NCI-H146 treated with DMSO at 0.1 percent for 48 hours (cell line): ENCODE measurements around the gene SLC38A11.

Experiments
- DNase-seq: peaks from one replicate; lab custom pipeline; 2025; ENCODE audit not compliant: unreplicated experiment; lab: John Stamatoyannopoulos, UW

SLC38A11 gene

DNA sequence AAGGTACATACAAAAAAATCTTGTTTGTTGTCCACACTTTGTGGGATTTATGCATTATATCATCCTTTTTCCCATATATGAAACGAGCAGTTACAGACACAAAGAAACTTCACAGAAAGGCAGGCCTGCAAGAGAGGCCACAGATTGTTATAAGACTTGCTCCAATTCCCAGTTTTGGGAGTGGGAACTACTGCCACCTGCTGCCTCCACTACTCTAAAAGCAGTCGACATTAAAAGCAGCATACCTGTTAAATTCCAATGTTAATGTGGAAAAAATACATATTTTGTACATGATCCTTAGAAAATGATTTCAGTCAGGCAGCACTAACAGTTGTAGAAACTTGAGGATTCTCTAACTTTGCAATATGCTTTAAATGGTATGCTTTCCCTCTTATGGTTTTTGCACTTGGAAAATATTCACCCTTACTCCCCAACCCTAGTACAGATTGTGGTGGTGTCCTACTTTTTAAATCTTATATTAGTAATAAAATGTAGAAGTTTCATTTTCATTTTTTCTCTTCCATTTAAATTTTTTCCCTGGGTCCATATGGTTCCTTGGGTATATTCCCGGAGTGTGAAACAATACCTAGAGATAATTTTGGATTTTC is 37.9 kb downstream of the SLC38A11 start:
- DNase-seq = peak; percentile 37

DNA sequence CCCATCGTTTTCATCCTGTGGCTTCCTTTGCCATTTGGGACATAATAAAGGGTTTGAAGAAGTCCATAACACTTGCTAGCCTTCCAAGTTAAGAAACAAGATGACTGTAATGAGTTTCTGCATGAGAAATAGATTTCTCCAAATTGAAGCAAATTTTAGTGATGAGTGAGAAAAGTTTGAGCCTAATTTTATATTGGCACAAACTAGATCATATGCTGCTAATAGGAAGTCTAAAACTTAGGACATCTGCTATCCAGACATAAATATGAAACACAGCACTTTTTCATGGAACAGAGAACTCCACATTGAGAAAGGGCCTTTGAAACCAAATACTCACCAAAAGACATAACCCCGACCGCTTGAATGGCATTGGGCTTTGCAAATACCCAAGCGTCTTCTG is 39.8 kb downstream of the SLC38A11 start:
- DNase-seq = no peak

DNA sequence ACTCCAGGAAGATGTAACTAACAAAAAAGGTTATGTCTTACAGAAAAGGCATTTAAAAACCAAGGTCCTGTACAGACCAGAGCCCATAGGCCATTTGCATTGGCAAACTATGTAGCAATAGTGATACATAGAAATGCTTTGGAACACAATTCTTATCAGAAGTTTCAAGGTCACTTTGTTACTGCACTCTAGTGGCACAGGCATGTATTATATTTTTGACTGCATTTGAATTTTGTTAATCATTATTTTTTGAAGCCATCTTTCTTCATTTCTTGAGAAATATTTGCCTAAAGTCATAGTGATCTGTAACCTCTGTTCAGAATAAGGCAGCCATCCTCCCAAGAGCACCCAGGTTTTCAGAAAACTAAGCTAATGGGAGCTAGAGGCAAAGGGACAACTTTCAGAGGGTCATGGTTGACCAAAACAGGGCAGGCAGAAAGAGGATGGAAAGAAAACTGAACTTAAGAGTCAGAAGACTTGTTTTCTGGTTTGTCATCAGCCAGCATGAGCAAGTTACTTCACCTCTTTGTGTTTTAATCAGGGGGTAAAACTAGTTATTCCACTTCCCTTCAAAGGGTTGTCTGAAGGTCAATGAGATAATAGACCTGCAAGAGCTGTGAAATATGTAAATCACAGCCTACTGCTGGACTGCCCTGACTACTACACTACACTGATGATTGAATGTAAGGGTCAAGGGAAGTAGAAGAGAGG is 41.5 kb downstream of the SLC38A11 start:
- no peak for DNase-seq

DNA sequence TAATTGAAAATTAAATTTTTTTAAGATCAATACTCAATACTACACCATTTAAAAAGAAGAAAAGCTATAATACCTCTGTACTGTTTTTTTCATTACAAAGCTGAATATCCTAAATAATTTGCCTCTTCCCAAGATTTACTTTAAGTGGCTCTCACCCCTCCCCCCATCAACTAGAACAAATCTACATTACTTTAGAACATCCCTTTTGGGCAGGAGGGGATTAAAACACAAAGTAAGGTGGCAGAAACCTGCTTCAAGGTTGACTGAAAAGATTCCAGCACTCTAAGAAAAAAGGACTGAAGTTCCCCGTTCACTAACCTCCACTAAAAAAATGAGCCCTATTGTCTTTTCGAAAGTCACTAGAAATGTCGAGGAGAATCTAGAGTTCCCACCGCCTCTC is 42.3 kb downstream of the SLC38A11 start:
- DNase-seq = no peak

DNA sequence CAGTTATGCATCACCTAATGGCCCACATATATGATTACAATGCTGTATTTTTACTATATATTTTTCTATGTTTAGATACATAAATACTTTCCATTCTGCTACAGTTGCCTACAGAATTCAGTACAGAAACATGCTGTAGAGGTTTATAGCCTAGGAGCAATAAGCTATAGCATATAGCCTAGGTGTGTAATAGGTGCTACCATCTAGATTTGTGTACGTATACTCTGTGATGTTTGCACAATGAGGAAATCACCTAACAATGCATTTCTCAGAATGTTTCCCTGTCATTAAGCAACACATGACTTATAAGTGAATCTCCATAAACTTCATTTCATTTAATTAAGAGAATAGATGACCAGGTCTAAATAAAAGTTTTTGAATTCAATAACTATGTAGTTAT is 43.5 kb downstream of the SLC38A11 start:
- DNase-seq = no peak

DNA sequence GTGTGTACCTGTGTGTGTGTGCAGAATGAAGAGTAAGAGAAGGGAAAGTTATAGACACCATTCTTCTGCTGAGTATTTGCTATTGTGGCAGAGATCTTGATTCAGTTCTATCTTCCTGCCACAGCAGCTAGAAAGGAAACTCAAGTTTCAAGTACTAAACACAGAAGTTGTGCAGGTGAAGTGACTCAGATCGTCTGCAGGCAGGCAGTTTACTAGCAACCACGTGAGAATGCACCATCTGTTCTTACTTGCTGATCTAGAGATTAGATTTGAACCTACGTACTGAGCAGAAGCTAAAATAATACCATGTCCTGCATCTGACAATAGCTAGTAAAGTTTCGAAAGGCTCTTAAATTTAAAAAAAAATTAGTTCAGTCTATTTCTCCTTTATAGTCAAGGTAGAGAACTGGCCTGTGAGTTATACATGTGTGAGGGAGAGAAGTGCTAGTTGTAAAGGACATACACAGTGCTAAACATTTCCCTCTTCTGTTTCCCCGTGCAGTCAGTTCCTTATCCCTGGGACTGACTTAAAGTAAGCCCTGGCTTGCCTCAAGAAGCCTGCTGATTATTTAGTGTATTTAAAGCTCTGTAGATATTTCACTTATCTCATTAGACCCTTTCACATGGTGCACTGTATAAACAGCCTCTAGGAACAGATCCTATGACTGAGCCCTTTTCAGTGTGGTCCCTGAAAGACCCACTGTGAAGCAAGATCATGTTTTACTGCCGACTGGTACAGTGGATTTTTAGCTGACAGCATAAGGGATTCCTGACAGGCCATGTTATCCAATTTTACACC is 45.0 kb downstream of the SLC38A11 start:
- no peak for DNase-seq

DNA sequence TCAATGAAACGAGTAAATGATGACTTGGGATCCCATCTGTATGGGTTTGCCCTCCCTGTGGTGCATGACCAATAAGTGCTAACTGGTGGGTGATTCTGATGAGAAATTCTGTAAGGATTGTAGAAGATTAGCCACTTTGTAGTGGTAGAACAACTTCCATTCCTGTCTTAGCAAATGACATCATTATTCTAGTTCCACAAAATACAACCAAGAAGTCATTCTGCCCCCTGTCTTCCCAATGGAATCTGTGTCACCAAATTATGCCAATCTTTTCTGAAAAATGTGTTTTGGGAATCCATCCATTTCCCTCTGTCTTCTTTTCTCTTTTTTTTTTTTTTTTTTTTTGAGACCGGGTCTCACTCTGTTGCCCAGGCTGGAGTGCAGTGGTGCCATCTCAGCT is 48.4 kb downstream of the SLC38A11 start:
- no peak for DNase-seq

DNA sequence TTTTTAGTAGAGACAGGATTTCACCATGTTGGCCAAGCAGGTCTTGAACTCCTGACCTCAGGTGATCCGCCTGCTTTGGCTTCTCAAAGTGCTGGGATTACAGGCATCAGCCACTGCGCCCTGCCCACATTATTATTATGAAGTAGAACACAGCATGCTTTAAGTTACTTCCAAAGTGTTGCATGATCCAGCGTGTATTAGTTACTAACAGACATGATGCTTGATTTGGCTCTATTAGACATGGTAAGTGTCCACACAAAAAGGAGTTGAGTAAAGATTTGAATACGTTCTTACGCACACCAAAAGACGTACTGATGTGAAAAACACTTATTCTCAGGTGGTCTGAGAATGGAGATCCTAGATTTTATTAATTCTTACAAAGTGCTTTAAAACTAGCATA is 50.0 kb downstream of the SLC38A11 start:
- DNase-seq = no peak

DNA sequence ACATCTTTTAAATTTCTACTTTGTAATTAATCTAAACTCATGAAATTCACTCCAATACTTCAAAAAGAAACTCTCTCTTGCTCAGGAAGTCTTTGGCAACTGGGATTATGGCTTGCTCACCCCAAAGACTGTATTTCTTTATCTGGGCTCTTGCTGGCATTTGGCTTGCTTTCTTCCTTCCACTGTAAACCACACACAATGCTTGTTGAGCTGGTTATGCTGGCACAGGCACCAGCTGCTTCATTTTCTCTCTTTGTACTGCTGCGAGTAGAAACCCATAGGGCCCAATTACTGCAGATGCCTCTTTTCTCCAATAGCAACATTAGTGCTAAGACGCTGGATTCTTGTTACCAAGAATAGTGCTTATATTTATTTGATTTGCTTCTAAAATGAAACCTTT is 51.4 kb downstream of the SLC38A11 start:
- peak; percentile 26 for DNase-seq

DNA sequence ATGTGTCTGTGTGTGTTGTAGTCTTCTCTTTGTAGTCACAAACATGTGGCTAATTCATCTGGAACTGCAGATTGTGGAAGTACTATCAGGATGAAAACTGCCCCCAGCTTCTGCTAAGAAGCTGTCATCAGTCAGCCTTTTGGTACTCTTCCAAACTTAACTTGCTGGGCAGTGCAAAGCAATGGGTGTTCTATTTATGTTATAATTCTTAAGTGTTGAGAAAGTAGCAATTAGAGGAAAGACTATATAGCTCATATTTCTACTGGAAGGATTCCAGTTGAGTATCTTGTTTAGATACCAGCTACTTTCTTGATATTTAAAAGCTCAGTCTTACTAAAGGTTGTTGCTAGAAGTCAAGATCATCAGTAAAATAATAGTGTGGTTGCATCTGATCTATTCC is 52.1 kb downstream of the SLC38A11 start:
- no peak for DNase-seq

DNA sequence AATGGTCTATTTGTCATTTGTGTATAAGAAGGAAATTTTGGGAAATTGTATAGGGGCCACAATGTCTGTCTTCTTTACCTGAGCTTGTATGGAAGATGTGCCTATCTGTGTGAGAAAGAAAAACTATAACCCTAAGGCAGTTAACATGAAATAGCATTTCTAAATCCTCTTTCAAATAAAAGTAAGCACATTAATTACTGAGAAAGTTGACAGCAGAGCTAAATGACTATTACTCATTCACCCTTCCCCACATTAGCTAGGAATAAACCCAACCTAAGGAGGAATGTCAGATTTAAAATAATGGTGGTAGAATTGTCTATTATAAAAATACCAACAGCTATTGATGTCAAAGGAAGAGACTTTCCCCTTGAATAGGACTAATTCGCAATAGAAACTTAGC is 56.2 kb downstream of the SLC38A11 start:
- no peak for DNase-seq

DNA sequence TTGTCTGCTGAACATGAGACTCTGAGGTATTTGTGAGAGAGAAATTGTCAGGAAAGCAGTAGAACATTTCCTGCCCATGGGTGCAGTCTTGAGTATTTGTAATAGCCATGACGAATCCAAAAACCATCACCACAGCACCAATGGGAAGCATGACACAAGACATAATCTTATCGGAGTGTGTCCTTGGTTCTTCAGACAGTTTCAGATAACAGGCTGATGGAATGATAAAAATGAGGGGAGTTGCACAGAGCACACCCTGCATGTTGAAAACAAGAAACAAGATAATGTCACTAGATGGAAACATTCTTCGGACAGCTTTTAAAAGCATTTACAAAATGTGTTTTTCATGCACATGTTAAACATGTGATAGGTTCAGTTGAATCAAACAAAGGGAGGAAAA is 56.9 kb downstream of the SLC38A11 start:
- no peak for DNase-seq

DNA sequence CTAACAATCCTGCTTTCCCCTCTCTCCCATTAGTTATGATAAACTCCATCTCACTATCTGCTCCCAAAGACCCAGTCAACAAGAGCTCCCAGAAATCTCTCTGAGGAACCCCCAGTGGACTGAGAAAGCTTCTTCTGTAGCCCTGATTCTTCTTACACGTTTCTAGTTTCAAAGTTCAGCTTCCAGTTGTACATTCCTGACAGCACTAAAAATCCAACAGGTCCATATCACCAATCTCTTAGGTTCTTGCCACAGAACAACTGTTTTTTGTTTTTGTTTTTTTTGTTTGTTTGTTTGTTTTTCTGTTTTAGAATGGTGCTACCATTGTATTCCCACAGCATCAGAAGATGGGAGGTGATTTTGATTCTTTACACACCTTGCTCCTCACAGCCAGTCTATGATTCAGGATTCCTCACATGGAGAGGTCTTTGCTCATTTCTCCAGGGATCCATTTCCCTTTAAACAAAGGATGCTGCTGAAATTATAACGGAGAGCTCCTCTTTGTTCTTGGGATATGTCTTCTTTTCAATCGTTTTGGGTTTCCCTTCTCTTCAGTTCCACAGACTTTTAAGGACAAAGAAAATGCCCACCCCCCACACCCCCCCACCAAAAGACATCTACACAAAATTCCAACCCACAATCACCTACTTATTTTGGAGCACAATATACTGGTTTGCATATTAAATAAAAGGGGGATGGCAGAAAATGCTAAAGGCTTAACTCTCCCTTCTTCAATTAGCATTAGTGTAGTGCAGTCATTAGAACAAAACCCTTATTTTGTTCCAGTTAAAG is 57.7 kb downstream of the SLC38A11 start:
- no peak for DNase-seq

DNA sequence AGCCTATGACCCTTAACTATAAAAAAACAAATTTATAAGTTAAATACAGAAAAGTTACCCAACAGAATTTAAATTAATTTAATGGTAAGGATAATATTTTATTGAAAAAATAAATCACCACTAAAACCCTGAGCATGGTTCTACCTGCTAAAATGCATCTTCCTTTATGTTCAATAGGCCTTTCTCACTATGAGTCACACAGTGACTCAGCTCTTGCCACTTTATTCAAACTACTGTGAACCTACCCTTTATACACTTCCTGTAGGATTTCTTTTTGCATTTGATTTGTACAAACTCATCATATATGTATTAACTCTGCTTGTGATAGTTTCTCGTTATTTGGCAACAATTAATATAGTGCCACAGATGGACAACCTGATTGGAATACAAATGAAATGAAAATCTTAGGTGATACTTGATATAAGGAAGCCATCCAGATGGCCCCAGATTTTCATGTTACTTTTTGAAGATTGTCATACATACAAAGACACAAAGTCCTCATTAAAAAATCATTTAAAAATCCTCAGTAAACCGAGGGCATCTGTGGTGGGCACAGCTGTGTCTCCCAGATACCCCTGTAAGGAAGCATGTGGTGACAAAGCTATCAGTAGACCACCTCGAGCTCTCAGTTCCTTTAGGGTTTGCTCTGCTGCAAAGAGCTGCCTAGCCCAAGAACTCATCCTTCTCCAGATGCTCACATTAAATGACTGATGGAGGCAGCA is 58.5 kb downstream of the SLC38A11 start:
- DNase-seq = no peak

DNA sequence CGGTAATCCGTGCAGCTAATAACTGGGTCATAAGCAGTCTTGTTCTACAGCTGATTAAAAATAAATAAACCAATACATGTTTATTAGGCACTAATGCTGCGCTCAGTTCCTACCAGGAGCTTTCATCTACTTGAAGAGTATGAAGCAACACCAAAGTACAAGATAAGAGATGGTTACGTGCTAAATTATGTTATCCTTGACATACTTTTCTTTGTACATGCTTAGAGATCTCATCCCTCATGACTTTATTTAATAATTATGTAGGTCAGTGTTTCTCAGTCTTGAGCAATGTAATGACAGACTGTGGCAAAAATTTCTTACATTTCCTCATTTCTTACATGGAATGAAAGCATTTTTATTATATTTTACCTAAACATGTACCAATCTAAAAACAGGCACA is 59.1 kb downstream of the SLC38A11 start:
- no peak for DNase-seq

DNA sequence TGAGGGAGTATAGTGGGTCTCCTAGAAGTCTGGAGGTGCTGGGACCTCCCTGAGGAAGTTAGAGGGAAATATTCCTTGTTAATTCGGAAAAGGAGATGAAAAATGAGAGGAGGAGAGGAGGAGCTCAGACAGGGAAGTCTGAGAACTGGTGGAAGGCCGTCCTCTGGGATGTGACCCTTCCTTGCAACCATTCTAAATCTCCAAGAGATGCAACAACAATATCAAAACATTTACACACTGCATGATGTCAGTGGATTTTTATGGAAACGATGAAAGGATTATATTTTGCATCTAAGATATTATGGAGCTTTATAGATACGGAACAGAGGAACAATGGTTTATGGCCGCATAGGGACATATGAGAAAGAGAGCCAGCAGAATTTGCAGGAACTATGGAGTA is 63.9 kb downstream of the SLC38A11 start:
- DNase-seq = no peak

DNA sequence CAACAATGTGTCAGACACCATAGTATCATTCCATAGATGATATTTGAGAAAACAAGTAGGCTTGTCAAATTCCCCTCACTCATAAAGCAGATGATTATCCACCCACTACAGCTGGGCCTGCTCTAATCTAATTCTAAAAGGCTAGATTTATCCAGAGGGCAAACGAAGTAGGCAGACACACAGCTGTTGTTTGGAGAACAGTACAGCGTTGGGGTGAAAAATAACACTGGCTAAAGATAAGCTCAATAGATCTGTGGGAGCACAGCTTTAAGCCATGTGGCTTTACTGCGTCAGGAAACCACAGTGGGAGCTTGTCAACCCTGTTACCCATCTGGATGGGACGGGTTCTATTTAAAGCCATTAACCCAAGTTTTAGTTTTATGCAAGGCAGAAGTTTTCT is 64.8 kb downstream of the SLC38A11 start:
- DNase-seq = no peak

DNA sequence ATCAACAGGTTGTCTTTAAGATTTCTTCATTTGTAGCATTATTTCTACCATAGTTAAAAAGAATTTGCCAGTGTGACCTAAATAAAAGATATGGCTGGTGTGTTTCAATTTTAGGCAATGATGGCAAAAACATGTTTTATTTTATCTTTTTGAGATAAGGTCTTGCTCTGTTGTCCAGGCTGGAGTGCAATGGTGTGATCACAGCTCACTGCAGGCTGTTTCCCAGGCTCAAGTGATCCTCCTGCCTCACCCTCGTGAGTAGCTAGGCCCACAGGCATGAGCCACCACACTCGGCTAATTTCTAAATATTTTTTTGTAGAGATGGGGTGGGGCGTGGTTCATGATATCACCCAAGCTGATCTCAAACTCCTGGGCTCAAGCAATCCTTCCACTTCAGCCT is 66.7 kb downstream of the SLC38A11 start:
- no peak for DNase-seq

DNA sequence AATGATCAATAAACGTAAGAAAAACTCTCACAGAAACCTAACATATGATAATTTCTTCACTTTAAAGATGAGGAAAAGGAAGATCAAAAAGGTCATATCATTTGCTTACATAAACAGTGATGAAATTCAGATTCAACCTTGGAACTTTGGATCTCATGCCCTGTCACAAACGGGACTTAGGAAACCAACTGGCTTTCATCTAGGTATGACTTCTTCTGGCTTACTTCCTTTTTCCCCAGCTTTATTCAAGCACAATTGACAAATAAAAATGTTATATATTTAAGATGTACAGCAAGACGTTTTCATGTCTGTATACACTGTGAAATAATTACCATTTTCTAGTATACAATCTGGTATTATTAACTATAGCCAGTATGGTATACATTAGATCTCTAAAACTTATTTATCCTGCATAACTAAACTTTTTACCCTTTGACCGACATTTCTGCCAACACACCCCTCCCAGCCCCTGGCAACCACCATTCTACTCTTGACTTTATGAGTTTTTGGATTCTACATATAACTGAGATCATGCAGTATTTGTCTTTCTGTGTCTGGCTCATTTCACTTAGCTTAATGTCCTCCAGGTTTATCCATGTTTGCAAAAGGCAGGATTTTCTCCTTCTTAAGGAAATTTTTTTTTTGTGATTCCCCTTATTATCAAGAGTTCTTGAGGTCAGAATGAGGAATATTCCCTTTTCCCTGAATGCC is 67.7 kb downstream of the SLC38A11 start:
- DNase-seq = no peak

DNA sequence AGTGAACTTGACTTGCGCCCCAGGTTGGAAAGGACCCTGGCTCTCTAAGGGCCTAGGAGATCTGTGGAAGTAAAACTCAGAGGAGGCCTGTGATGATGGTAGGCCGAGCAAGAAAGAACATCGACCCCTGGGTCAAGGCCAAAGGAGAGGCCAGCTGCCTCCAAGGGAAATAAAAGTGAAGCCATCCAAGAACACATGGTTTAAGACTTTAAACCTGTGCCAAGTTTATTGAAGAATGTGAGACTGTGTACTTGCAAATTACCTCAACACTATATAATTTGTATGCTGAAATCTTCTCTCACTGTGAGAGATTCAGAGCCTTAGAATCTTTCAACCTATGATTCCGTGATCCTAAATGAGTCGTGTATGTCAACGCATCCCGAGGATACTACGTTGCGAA is 73.0 kb downstream of the SLC38A11 start:
- DNase-seq = no peak
